K562 (cell line): Measurements from ENCODE around the gene FTO. TPM values are rescaled to one million over a fixed set of nuclear protein-coding genes. Genes with fewer than 3 reads are reported as not detected.

ENCODE experiments used
- ATAC-seq: fragments of 200-7000 bp; cut with Tn5 transposase; 3 replicates; pipeline ENCODE4 v1.9.1; 2020; ENCODE audit warnings: moderate library complexity
- BruUV-seq: library from RNA; stranded (reverse); fragments of 400-500 nt; replicated peaks from 2 replicates; lab custom pipeline; 2021; lab: Mats Ljungman, UMichigan
- CTCF ChIA-PET: fragments of 300-600 bp; formaldehyde crosslinking; extraction: SDS; loops from one replicate; lab custom pipeline; 2021; ENCODE audit warnings: low intra/inter-chr PET ratio; lab: Yijun Ruan, JAX
- POLR2A ChIA-PET: fragments of 300-600, 350-650 bp; sonication (Branson Sonifier 250); formaldehyde crosslinking; extraction: SDS; loops from one replicate; lab custom pipeline; 2021; ENCODE audit warnings: antibody characterized with exemption, inconsistent platforms; lab: Yijun Ruan, JAX
- DNase-seq, 4 experiments: peaks; one replicate each; pipeline versions ENCODE4 v3.0.0 to v3.0.0-alpha.2; 2011 to 2018; ENCODE audit warnings: low spot score in 3 of 4, mixed read lengths in 3 of 4; ENCODE audit errors: extremely low read depth in 1 of 4
- FAIRE-seq: peaks from 2 replicates; lab custom pipeline; 2011; peaks lifted over from hg19 to GRCh38; lab: Jason Lieb, UNC
- H2AFZ ChIP-seq: 2 replicates; pipeline ENCODE4 v1.6.0; 2011; ENCODE audit warnings: low read depth, low read length, control low read depth, inconsistent platforms
- H3K27ac ChIP-seq: fragments of 200-600 bp; 3 replicates; pipeline ENCODE4 v1.8.0; 2011; ENCODE audit warnings: low read depth, mild to moderate bottlenecking, control low read depth, inconsistent platforms, low read length, moderate library complexity, mixed read lengths; ENCODE audit errors: extremely low read depth
- H3K27me3 ChIP-seq, 2 experiments: fragments of 300-600 bp in 1 of 2; 2 replicates in 1 of 2; 3 replicates in 1 of 2; pipeline versions ENCODE4 v1.6.0 to v1.8.0; 2011; ENCODE audit warnings: inconsistent platforms in 2 of 2, low read length in 2 of 2, mild to moderate bottlenecking in 1 of 2, mixed read lengths in 1 of 2, moderate library complexity in 1 of 2; ENCODE audit not compliant: control insufficient read depth in 2 of 2, insufficient read depth in 2 of 2
- H3K36me3 ChIP-seq: fragments of 300-600 bp; 3 replicates; pipeline ENCODE4 v1.8.0; 2011; ENCODE audit warnings: mild to moderate bottlenecking, low read length, inconsistent platforms; ENCODE audit not compliant: control insufficient read depth, insufficient read depth
- H3K4me1 ChIP-seq, 2 experiments: fragments of 200-600 bp in 1 of 2; replicated peaks in 1 of 2; 2 replicates in 1 of 2; 3 replicates in 1 of 2; pipeline versions ENCODE4 v1.5.1 to v1.8.0; 2011; ENCODE audit warnings: inconsistent platforms in 2 of 2, low read length in 2 of 2, mild to moderate bottlenecking in 1 of 2, mixed read lengths in 1 of 2, moderate library complexity in 1 of 2; ENCODE audit not compliant: control insufficient read depth in 2 of 2, insufficient read depth in 2 of 2
- H3K4me2 ChIP-seq: 2 replicates; pipeline ENCODE4 v1.6.1; 2011; ENCODE audit warnings: low read length, control low read depth, inconsistent platforms, mixed read lengths; ENCODE audit not compliant: insufficient read depth
- H3K4me3 ChIP-seq: fragments of 200-600 bp; sonication (generic), shearing (Covaris generic); 2 replicates; pipeline ENCODE4 v1.5.1; 2016; ENCODE audit warnings: control low read depth, inconsistent platforms
- H3K79me2 ChIP-seq: fragments of 200-600 bp; 3 replicates; pipeline ENCODE4 v1.8.0; 2011; ENCODE audit warnings: low read length, inconsistent platforms; ENCODE audit not compliant: control insufficient read depth, insufficient read depth
- H3K9ac ChIP-seq, 2 experiments: 2 replicates each; pipeline versions ENCODE4 v1.6.0 to v1.6.1; 2011; ENCODE audit warnings: low read depth in 2 of 2, low read length in 2 of 2, control low read depth in 1 of 2, inconsistent platforms in 1 of 2, mild to moderate bottlenecking in 1 of 2, mixed read lengths in 1 of 2; ENCODE audit not compliant: insufficient read depth in 1 of 2
- H3K9me1 ChIP-seq: one replicate; pipeline ENCODE4 v1.6.0; 2011; ENCODE audit warnings: inconsistent platforms, mild to moderate bottlenecking, low read length, moderate library complexity; ENCODE audit not compliant: control insufficient read depth, insufficient read depth
- H3K9me3 ChIP-seq: replicated peaks from 2 replicates; pipeline ENCODE4 v1.5.1; 2011; ENCODE audit warnings: low read depth, low read length, inconsistent platforms; ENCODE audit not compliant: control insufficient read depth, insufficient read depth
- H4K20me1 ChIP-seq: replicated peaks from 2 replicates; pipeline ENCODE4 v1.6.1; 2011; ENCODE audit warnings: low read length, inconsistent platforms, mixed read lengths; ENCODE audit not compliant: control insufficient read depth, insufficient read depth
- BACH1 ChIP-seq: fragments of 200-800 bp; sonication (Bioruptor generic); IDR thresholded peaks from 2 replicates; pipeline ENCODE4 v1.6.1; 2016; ENCODE audit warnings: missing genetic modification characterization, missing compliant biosample characterization
- CBFA2T2 ChIP-seq: fragments of 450-650 bp; conservative IDR thresholded peaks from 2 replicates; pipeline ENCODE4 v1.6.1; 2017; ENCODE audit warnings: mild to moderate bottlenecking
- DMBX1 ChIP-seq: fragments of 250-450 bp; sonication (Bioruptor Pico); IDR thresholded peaks from 2 replicates; pipeline ENCODE4 v1.8.0; 2022; ENCODE audit warnings: inconsistent platforms, mild to moderate bottlenecking, moderate library complexity, borderline replicate concordance
- ERF ChIP-seq: fragments of 450-650 bp; formaldehyde crosslinking; IDR thresholded peaks from 2 replicates; pipeline ENCODE4 v1.4.0; 2020; ENCODE audit warnings: mild to moderate bottlenecking, mixed read lengths
- GATAD2B ChIP-seq: fragments of 450-650 bp; IDR thresholded peaks from 2 replicates; pipeline ENCODE4 v1.6.1; 2017; ENCODE audit warnings: mild to moderate bottlenecking, borderline replicate concordance
- HMGN3 ChIP-seq: IDR thresholded peaks from 2 replicates; pipeline ENCODE4 v1.6.1; 2011; ENCODE audit warnings: borderline replicate concordance, low read depth, mild to moderate bottlenecking, mixed read lengths, low read length; ENCODE audit not compliant: insufficient read length; ENCODE audit errors: extremely low read depth
- MTF1 ChIP-seq: fragments of 250-450 bp; sonication (Bioruptor Pico); IDR thresholded peaks from 2 replicates; pipeline ENCODE4 v1.9.0; 2021; ENCODE audit warnings: moderate library complexity, mild to moderate bottlenecking, inconsistent platforms, borderline replicate concordance
- MYNN ChIP-seq, 2 experiments: sonication (generic); formaldehyde crosslinking in 1 of 2; IDR thresholded peaks; 2 replicates each; pipeline versions ENCODE4 v1.5.0 to v1.6.1; 2016 to 2020; ENCODE audit warnings: antibody characterized with exemption in 1 of 2, missing genetic modification reagents in 1 of 2
- POLR2A ChIP-seq: fragments of 450-650 bp; conservative IDR thresholded peaks from 2 replicates; pipeline ENCODE4 v1.6.1; 2016
- POLR3A ChIP-seq: IDR thresholded peaks from 2 replicates; pipeline ENCODE4 v1.6.1; 2011; ENCODE audit warnings: borderline replicate concordance, mild to moderate bottlenecking, moderate library complexity; ENCODE audit not compliant: insufficient read length, insufficient read depth; ENCODE audit errors: extremely low read depth
- ZNF184 ChIP-seq: sonication (generic); formaldehyde crosslinking; IDR thresholded peaks from 2 replicates; pipeline ENCODE4 v1.5.0; 2020; ENCODE audit warnings: missing genetic modification reagents
- ZNF316 ChIP-seq: fragments of 450-650 bp; IDR thresholded peaks from 2 replicates; pipeline ENCODE4 v1.6.1; 2016
- ZNF384 ChIP-seq: IDR thresholded peaks from 2 replicates; pipeline ENCODE4 v1.6.1; 2012; ENCODE audit warnings: low read depth, low read length, improper control_type of control experiment
- WGBS: fragments of 100-300 bp; shearing (Covaris generic); methylation state at CpG from one replicate; pipeline ENCODE4 v1.1.6; 2016; ENCODE audit warnings: low coverage, mixed read lengths; ENCODE audit not compliant: insufficient coverage; ENCODE audit errors: missing lambda C conversion rate; 5-methylcytosine and 5-hydroxymethylcytosine counted together
- in situ Hi-C: fragments of 300-500 bp; cut with MboI; formaldehyde crosslinking; loops from 4 replicates; pipeline ENCODE4 v1.15.0; 2018; ENCODE audit warnings: inconsistent platforms, mixed read lengths
- intact Hi-C: fragments of 100-400 bp; cut with micrococcal nuclease; formaldehyde crosslinking; loops from 2 replicates; pipeline ENCODE4 v1.14.2; 2022
- polyA plus RNA-seq, 8 experiments: library from polyadenylated mRNA; depleted of rRNA in 4 of 8; stranded (reverse) in 5 of 8; unstranded in 3 of 8; fragments of >200 nt; fragmentation: Nextera tagmentation in 2 of 8; fragmentation: Illumina TruSeq in 1 of 8; extraction: Ambion mirVana in 2 of 8; extraction: Trizol in 1 of 8; gene quantifications; 2 replicates each; pipeline versions ENCODE4 v1.2.1 to v1.2.3, GENCODE V29; 2011 to 2014; ENCODE audit warnings: inconsistent platforms in 1 of 8, missing spikeins in 1 of 8
- total RNA-seq, 7 experiments: library from RNA; depleted of rRNA in 6 of 7; stranded (reverse); fragments of >200 nt in 6 of 7; fragmentation: Illumina TruSeq in 2 of 7; extraction: Trizol in 2 of 7; gene quantifications; 2 replicates each; pipeline versions ENCODE4 v1.2.1 to v1.2.3, GENCODE V29; 2011 to 2021; ENCODE audit warnings: low replicate concordance in 1 of 7
- TF ChIP-seq, protein P1 (sequence below), 2 experiments: fragments of 450-650 bp; IDR thresholded peaks; 2 replicates each; pipeline ENCODE4 v1.6.1; 2018; ENCODE audit warnings: mild to moderate bottlenecking in 2 of 2, low read depth in 1 of 2; ENCODE audit not compliant: partially characterized antibody in 2 of 2
- TF ChIP-seq, protein P2 (sequence below): sonication (generic); formaldehyde crosslinking; IDR thresholded peaks from 2 replicates; pipeline ENCODE4 v1.8.1; 2023; ENCODE audit warnings: mild to moderate bottlenecking, missing genetic modification reagents

FTO gene
- total and polyA plus RNA-seq, 9 of the 15 experiments (the other 6 are each of a cell fraction or from before 2014, with no cell fraction given) = 11.3 to 27.7 (median 25.5) TPM

GRCh38 chr16:54200720-54201119 is 496.8 kb downstream of the FTO start:
- no peak for TF ChIP-seq DMBX1 (CRISPR knock-in tag)
- TF ChIP-seq, protein P1, sequence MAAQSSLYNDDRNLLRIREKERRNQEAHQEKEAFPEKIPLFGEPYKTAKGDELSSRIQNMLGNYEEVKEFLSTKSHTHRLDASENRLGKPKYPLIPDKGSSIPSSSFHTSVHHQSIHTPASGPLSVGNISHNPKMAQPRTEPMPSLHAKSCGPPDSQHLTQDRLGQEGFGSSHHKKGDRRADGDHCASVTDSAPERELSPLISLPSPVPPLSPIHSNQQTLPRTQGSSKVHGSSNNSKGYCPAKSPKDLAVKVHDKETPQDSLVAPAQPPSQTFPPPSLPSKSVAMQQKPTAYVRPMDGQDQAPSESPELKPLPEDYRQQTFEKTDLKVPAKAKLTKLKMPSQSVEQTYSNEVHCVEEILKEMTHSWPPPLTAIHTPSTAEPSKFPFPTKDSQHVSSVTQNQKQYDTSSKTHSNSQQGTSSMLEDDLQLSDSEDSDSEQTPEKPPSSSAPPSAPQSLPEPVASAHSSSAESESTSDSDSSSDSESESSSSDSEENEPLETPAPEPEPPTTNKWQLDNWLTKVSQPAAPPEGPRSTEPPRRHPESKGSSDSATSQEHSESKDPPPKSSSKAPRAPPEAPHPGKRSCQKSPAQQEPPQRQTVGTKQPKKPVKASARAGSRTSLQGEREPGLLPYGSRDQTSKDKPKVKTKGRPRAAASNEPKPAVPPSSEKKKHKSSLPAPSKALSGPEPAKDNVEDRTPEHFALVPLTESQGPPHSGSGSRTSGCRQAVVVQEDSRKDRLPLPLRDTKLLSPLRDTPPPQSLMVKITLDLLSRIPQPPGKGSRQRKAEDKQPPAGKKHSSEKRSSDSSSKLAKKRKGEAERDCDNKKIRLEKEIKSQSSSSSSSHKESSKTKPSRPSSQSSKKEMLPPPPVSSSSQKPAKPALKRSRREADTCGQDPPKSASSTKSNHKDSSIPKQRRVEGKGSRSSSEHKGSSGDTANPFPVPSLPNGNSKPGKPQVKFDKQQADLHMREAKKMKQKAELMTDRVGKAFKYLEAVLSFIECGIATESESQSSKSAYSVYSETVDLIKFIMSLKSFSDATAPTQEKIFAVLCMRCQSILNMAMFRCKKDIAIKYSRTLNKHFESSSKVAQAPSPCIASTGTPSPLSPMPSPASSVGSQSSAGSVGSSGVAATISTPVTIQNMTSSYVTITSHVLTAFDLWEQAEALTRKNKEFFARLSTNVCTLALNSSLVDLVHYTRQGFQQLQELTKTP (IDR thresholded peaks at IDR 0.05; ENCODE audit: low read depth in 1 of 2, partially characterized antibody in 2 of 2) = no peak
- TF ChIP-seq ZNF316 = no peak
- TF ChIP-seq, protein P2, sequence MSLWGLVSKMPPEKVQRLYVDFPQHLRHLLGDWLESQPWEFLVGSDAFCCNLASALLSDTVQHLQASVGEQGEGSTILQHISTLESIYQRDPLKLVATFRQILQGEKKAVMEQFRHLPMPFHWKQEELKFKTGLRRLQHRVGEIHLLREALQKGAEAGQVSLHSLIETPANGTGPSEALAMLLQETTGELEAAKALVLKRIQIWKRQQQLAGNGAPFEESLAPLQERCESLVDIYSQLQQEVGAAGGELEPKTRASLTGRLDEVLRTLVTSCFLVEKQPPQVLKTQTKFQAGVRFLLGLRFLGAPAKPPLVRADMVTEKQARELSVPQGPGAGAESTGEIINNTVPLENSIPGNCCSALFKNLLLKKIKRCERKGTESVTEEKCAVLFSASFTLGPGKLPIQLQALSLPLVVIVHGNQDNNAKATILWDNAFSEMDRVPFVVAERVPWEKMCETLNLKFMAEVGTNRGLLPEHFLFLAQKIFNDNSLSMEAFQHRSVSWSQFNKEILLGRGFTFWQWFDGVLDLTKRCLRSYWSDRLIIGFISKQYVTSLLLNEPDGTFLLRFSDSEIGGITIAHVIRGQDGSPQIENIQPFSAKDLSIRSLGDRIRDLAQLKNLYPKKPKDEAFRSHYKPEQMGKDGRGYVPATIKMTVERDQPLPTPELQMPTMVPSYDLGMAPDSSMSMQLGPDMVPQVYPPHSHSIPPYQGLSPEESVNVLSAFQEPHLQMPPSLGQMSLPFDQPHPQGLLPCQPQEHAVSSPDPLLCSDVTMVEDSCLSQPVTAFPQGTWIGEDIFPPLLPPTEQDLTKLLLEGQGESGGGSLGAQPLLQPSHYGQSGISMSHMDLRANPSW (CRISPR knock-in tag) = no peak
- TF ChIP-seq POLR3A = no peak
- no peak for TF ChIP-seq HMGN3
- no peak for TF ChIP-seq ZNF384
- TF ChIP-seq MYNN (IDR thresholded peaks at IDR 0.05) = no peak
- no peak for TF ChIP-seq MYNN (CRISPR knock-in tag; IDR thresholded peaks at IDR 0.05)
- TF ChIP-seq ZNF184 (CRISPR knock-in tag) = no peak
- no peak for TF ChIP-seq CBFA2T2
- TF ChIP-seq GATAD2B = no peak
- no peak for TF ChIP-seq MTF1 (CRISPR knock-in tag)
- no peak for TF ChIP-seq ERF (CRISPR knock-in tag)
- TF ChIP-seq BACH1 (tag) = no peak
- no peak for TF ChIP-seq POLR2A
- no peak overlapping the region for H3K27ac ChIP-seq
- WGBS = 0% methylated on average over 1 of the region's 1 CpG
- H3K9me3 ChIP-seq = peaks cover 2% of the 10 kb centered on the region; the same call in 1 of the 2 replicates
- FAIRE-seq (no peak), DNase-seq (no peak), ATAC-seq (no peak)
- POLR2A ChIA-PET = interaction anchor here (0.7 kb wide), 1 partner anchor 562 kb away, joined by 3 read pairs; no protein-coding TSS in a partner anchor
- in situ Hi-C loops = no loop called here
- no peak overlapping the region for H2AFZ ChIP-seq
- no peaks in the 10 kb centered on the region for H4K20me1 ChIP-seq
- no peaks in the 10 kb centered on the region for H3K79me2 ChIP-seq
- H3K9me1 ChIP-seq = no peaks in the 10 kb centered on the region
- CTCF ChIA-PET = no interaction called here
- H3K27me3 ChIP-seq = peaks cover 0 to 5% of the 10 kb centered on the region in 2 experiments; a peak in 1 of 5 replicates
- no TSS peak for BruUV-seq
- H3K36me3 ChIP-seq = no peaks in the 10 kb centered on the region
- intact Hi-C loops = no loop called here
- no peak overlapping the region for H3K4me3 ChIP-seq
- no peaks in the 10 kb centered on the region for H3K4me1 ChIP-seq
- H3K4me2 ChIP-seq = no peak overlapping the region
- no peak overlapping the region for H3K9ac ChIP-seq
